Vagina (tissue), 2 donors: ENCODE measurements around the gene ACSL1. TPM values are rescaled to one million over a fixed set of nuclear protein-coding genes. Genes with fewer than 3 reads are reported as not detected.

Source experiments
- DNase-seq, 2 donors: peaks; one replicate each; pipeline ENCODE4 v3.0.0-alpha.2; 2017; ENCODE audit errors: extremely low spot score in 2 of 2
- H3K27ac ChIP-seq: fragments of 200-600 bp; sonication (generic); one replicate; pipeline ENCODE4 v1.5.1; 2019
- H3K27me3 ChIP-seq: fragments of 200-600 bp; sonication (generic); one replicate; pipeline ENCODE4 v1.5.1; 2019
- H3K36me3 ChIP-seq, 2 donors: fragments of 200-600 bp; sonication (generic); one replicate each; pipeline ENCODE4 v1.5.1; 2017 to 2019
- H3K4me1 ChIP-seq: fragments of 200-600 bp; sonication (generic); one replicate; pipeline ENCODE4 v1.5.1; 2019
- H3K4me3 ChIP-seq, 2 donors: fragments of 200-600 bp; sonication (generic); 1 replicate in 1 of 2; 2 replicates in 1 of 2; pipeline ENCODE4 v1.5.1; 2016 to 2019
- H3K9me3 ChIP-seq: fragments of 200-600 bp; sonication (generic); one replicate; pipeline ENCODE4 v1.5.1; 2019
- CTCF ChIP-seq, 3 experiments: fragments of 450-650 bp in 2 of 3; fragments of 200-600 bp in 1 of 3; sonication (generic) in 1 of 3; IDR thresholded peaks; one replicate each; pipeline ENCODE4 v1.5.1; 2017 to 2019; ENCODE audit warnings: antibody characterized with exemption in 3 of 3, mild to moderate bottlenecking in 2 of 3, moderate library complexity in 2 of 3
- POLR2A ChIP-seq, 2 donors: fragments of 450-650 bp; IDR thresholded peaks; one replicate each; pipeline ENCODE4 v1.6.1; 2017; ENCODE audit warnings: antibody characterized with exemption in 2 of 2, mild to moderate bottlenecking in 2 of 2, moderate library complexity in 2 of 2
- POLR2AphosphoS5 ChIP-seq, 2 donors: sonication (generic); formaldehyde crosslinking; IDR thresholded peaks; one replicate each; pipeline ENCODE4 v1.9.0; 2017; ENCODE audit warnings: antibody characterized with exemption in 2 of 2, mild to moderate bottlenecking in 2 of 2, low read depth in 1 of 2; ENCODE audit not compliant: insufficient read depth in 1 of 2
- intact Hi-C: fragments of 100-400 bp; cut with DNase I; formaldehyde crosslinking; loops from one replicate; pipeline ENCODE4 v1.15.1; 2023
- total RNA-seq: library from RNA; depleted of rRNA; stranded (reverse); fragments of >200 nt; gene quantifications from one replicate; pipeline ENCODE4 v1.2.3, GENCODE V29; 2016

ACSL1 gene
- total RNA-seq, 1 donor from 2014 or later: 106 TPM

GRCh38 chr4:184805462-184806228, 20.1 kb downstream of the ACSL1 start:
- Histone ChIP-seq H3K4me1 (peaks cover 75% of the 10 kb centered on the region), H3K27ac (peak overlapping the region; percentile 36), H3K36me3 (no peaks in the 10 kb centered on the region), H3K9me3 (no peaks in the 10 kb centered on the region), H3K4me3 (no peak overlapping the region), H3K27me3 (no peaks in the 10 kb centered on the region)
- no peak for DNase-seq
- intact Hi-C loops: no loop called here
- peak; percentile 22 to 42 for TF ChIP-seq POLR2AphosphoS5 (IDR thresholded peaks at IDR 0.05; ENCODE audit: insufficient read depth in 1 of 2, low read depth in 1 of 2)
- TF ChIP-seq CTCF (IDR thresholded peaks at IDR 0.05): no peak

- intact Hi-C loops: no loop called here
- TF ChIP-seq CTCF (IDR thresholded peaks at IDR 0.05): no peak
- TF ChIP-seq POLR2A (IDR thresholded peaks at IDR 0.05): no peak
- TF ChIP-seq POLR2AphosphoS5 (IDR thresholded peaks at IDR 0.05; ENCODE audit: insufficient read depth in 1 of 2, low read depth in 1 of 2): no peak
- DNase-seq: no peak
- Histone ChIP-seq H3K4me1 (peaks cover 84% of the 10 kb centered on the region), H3K36me3 (no peaks in the 10 kb centered on the region), H3K27me3 (no peaks in the 10 kb centered on the region), H3K9me3 (no peaks in the 10 kb centered on the region), H3K4me3 (no peak overlapping the region), H3K27ac (no peak overlapping the region)
Measured at GRCh38 chr4:184804621-184805020, 21.1 kb downstream of the ACSL1 start.

- Histone ChIP-seq H3K4me1 (peaks cover 80% of the 10 kb centered on the region), H3K9me3 (no peaks in the 10 kb centered on the region), H3K27ac (no peak overlapping the region), H3K36me3 (no peaks in the 10 kb centered on the region), H3K4me3 (no peak overlapping the region), H3K27me3 (no peaks in the 10 kb centered on the region)
- DNase-seq: no peak
- TF ChIP-seq CTCF (IDR thresholded peaks at IDR 0.05) (no peak), POLR2A (IDR thresholded peaks at IDR 0.05) (no peak), POLR2AphosphoS5 (IDR thresholded peaks at IDR 0.05; ENCODE audit: insufficient read depth in 1 of 2, low read depth in 1 of 2) (no peak)
- intact Hi-C loops: no loop called here
Measured at GRCh38 chr4:184803874-184804273, 21.9 kb downstream of the ACSL1 start.

GRCh38 chr4:184803133-184803532, 22.6 kb downstream of the ACSL1 start:
- TF ChIP-seq CTCF (IDR thresholded peaks at IDR 0.05) (no peak), POLR2AphosphoS5 (IDR thresholded peaks at IDR 0.05; ENCODE audit: insufficient read depth in 1 of 2, low read depth in 1 of 2) (no peak), POLR2A (IDR thresholded peaks at IDR 0.05) (no peak)
- Histone ChIP-seq H3K27ac (peak overlapping the region; percentile 69), H3K9me3 (no peaks in the 10 kb centered on the region), H3K36me3 (no peaks in the 10 kb centered on the region), H3K27me3 (no peaks in the 10 kb centered on the region), H3K4me1 (peaks cover 72% of the 10 kb centered on the region), H3K4me3 (peak overlapping the region in 1 of 2 donors; percentile 18)
- no peak for DNase-seq
- intact Hi-C loops: no loop called here

GRCh38 chr4:184802697-184803015, 23.1 kb downstream of the ACSL1 start:
- Histone ChIP-seq H3K4me3 (peak overlapping the region in 1 of 2 donors; percentile 18), H3K4me1 (peaks cover 67% of the 10 kb centered on the region), H3K36me3 (no peaks in the 10 kb centered on the region), H3K9me3 (no peaks in the 10 kb centered on the region), H3K27me3 (no peaks in the 10 kb centered on the region), H3K27ac (peak overlapping the region; percentile 69)
- TF ChIP-seq POLR2A (IDR thresholded peaks at IDR 0.05) (no peak), POLR2AphosphoS5 (IDR thresholded peaks at IDR 0.05; ENCODE audit: insufficient read depth in 1 of 2, low read depth in 1 of 2) (no peak), CTCF (IDR thresholded peaks at IDR 0.05) (no peak)
- no peak for DNase-seq
- intact Hi-C loops: no loop called here
